ENCODE results near the gene EMC8.
"Not testable (repeated sequence)": the region's sequence is repeated elsewhere in the genome, so short reads cannot be mapped to it uniquely, and the experiment has no call there.

The EMC8 gene

DNA sequence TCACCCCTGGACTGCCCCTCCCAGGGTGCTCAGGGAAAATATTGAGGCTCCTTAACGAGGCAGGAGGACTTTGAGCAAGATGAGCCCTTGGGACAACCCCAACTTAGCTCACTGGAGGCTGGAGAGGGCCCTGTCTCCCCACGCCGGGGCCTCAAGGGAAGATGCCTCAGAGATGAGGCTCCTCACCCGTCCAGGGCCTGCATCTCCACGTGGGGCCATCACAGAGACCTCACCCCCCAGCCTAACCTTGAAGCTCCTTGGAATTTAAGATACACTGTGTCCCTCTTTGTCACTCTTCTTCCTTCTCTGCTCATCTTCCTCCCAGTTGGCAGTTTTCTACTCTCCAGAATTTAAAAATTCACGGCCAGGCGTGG, 11.4 kb upstream of the EMC8 start:
- no peak for TF ChIP-seq CTCF (IDR thresholded peaks at IDR 0.05)
- H3K4me3 ChIP-seq (ENCODE audit: low read depth, low read length): no peak overlapping the region
- H3K36me3 ChIP-seq (ENCODE audit: control insufficient read depth, insufficient read depth, low read length): no peaks in the 10 kb centered on the region
- H3K9me3 ChIP-seq (ENCODE audit: control insufficient read depth, low read length): no peaks in the 10 kb centered on the region
- no peaks in the 10 kb centered on the region for H3K79me2 ChIP-seq
- no peak overlapping the region for H3K9ac ChIP-seq
- H3K4me1 ChIP-seq: no peaks in the 10 kb centered on the region
- no peaks in the 10 kb centered on the region for H3K27me3 ChIP-seq (ENCODE audit: control insufficient read depth, insufficient read depth, low read length)
- no peak overlapping the region for H3K27ac ChIP-seq
- H3K4me2 ChIP-seq (ENCODE audit: low read length): no peak overlapping the region
- no peak overlapping the region for H2AFZ ChIP-seq

GRCh38 chr16:85810097-85810741, 10.9 kb upstream of the EMC8 start:
- H3K27ac ChIP-seq: no peak overlapping the region
- no peaks in the 10 kb centered on the region for H3K4me1 ChIP-seq
- H2AFZ ChIP-seq: no peak overlapping the region
- H3K36me3 ChIP-seq (ENCODE audit: control insufficient read depth, insufficient read depth, low read length): no peaks in the 10 kb centered on the region
- no peak overlapping the region for H3K4me2 ChIP-seq (ENCODE audit: low read length)
- H3K79me2 ChIP-seq: no peaks in the 10 kb centered on the region
- no peaks in the 10 kb centered on the region for H3K9me3 ChIP-seq (ENCODE audit: control insufficient read depth, low read length)
- no peaks in the 10 kb centered on the region for H3K27me3 ChIP-seq (ENCODE audit: control insufficient read depth, insufficient read depth, low read length)
- H3K4me3 ChIP-seq (ENCODE audit: low read depth, low read length): no peak overlapping the region
- no peak overlapping the region for H3K9ac ChIP-seq
- no peak for TF ChIP-seq CTCF (IDR thresholded peaks at IDR 0.05)

GRCh38 chr16:85809645-85810044, 10.3 kb upstream of the EMC8 start:
- Histone ChIP-seq H3K27ac (no peak overlapping the region), H3K9ac (no peak overlapping the region), H3K36me3 (ENCODE audit: control insufficient read depth, insufficient read depth, low read length) (no peaks in the 10 kb centered on the region), H3K4me1 (no peaks in the 10 kb centered on the region), H3K79me2 (no peaks in the 10 kb centered on the region), H2AFZ (no peak overlapping the region), H3K27me3 (ENCODE audit: control insufficient read depth, insufficient read depth, low read length) (no peaks in the 10 kb centered on the region), H3K4me2 (ENCODE audit: low read length) (no peak overlapping the region), H3K9me3 (ENCODE audit: control insufficient read depth, low read length) (no peaks in the 10 kb centered on the region), H3K4me3 (ENCODE audit: low read depth, low read length) (no peak overlapping the region)
- TF ChIP-seq CTCF (IDR thresholded peaks at IDR 0.05): no peak

DNA sequence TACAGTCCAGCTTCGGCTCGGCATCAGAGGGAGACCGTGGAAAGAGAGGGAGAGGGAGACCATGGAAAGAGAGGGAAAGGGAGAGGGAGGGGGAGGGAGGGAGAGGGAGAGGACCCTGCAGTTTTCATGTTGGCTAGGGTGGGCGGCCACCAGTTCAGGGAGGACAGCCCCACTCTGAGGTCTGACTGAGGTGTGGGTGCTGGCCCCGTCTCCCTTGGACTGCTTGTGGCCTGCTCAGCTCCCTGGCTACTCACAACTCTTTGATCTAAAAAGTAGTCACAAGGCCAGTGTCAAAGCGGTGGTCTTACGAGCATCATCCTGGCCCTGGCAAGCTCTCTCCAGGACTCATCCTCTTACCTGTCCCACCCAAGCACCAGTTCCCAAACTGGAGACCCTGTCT, 9.6 kb upstream of the EMC8 start:
- H3K4me2 ChIP-seq (ENCODE audit: low read length): no peak overlapping the region
- H3K4me1 ChIP-seq: no peaks in the 10 kb centered on the region
- no peaks in the 10 kb centered on the region for H3K9me3 ChIP-seq (ENCODE audit: control insufficient read depth, low read length)
- no peak overlapping the region for H3K27ac ChIP-seq
- H3K4me3 ChIP-seq (ENCODE audit: low read depth, low read length): no peak overlapping the region
- H2AFZ ChIP-seq: no peak overlapping the region
- no peaks in the 10 kb centered on the region for H3K27me3 ChIP-seq (ENCODE audit: control insufficient read depth, insufficient read depth, low read length)
- H3K79me2 ChIP-seq: no peaks in the 10 kb centered on the region
- TF ChIP-seq CTCF (IDR thresholded peaks at IDR 0.05): no peak
- no peak overlapping the region for H3K9ac ChIP-seq
- no peaks in the 10 kb centered on the region for H3K36me3 ChIP-seq (ENCODE audit: control insufficient read depth, insufficient read depth, low read length)

DNA sequence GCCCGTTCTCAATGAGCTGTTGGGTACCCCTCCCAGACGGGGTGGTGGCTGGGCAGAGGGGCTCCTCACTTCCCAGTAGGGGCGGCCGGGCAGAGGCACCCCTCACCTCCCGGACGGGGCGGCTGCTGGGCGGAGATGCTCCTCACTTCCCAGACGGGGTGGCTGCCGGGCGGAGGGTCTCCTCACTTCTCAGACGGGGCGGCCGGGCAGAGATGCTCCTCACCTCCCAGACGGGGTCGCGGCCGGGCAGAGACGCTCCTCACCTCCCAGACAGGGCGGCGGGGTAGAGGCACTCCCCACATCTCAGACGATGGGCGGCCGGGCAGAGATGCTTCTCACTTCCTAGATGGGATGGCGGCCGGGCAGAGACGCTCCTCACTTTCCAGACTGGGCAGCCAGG, 8.8 kb upstream of the EMC8 start:
- not testable (repeated sequence) for H3K79me2 ChIP-seq; H3K4me3 ChIP-seq (ENCODE audit: low read depth, low read length); H3K27me3 ChIP-seq (ENCODE audit: control insufficient read depth, insufficient read depth, low read length); H3K4me1 ChIP-seq; H3K9me3 ChIP-seq (ENCODE audit: control insufficient read depth, low read length); H3K27ac ChIP-seq; H2AFZ ChIP-seq; H3K4me2 ChIP-seq (ENCODE audit: low read length); H3K36me3 ChIP-seq (ENCODE audit: control insufficient read depth, insufficient read depth, low read length); H3K9ac ChIP-seq

DNA sequence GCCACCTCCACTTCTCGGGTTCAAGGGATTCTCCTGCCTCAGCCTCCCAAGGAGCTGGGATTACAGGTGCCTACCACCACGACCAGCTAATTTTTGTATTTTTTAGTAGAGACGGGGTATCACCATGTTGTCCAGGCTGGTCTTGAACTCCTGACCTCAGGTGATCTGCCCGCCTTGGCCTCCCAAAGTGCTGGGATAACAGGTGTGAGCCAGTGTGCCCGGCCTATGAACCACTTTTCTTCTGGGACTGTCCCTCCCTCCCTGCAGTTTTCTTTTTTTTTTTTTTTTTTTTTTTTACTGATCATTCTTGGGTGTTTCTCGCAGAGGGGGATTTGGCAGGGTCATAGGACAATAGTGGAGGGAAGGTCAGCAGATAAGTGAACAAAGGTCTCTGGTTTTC, 8.0 kb upstream of the EMC8 start:
- not testable (repeated sequence) for H3K79me2 ChIP-seq; H3K4me3 ChIP-seq (ENCODE audit: low read depth, low read length); H3K4me1 ChIP-seq; H2AFZ ChIP-seq; H3K9ac ChIP-seq; H3K9me3 ChIP-seq (ENCODE audit: control insufficient read depth, low read length); H3K27me3 ChIP-seq (ENCODE audit: control insufficient read depth, insufficient read depth, low read length); H3K4me2 ChIP-seq (ENCODE audit: low read length); H3K27ac ChIP-seq; H3K36me3 ChIP-seq (ENCODE audit: control insufficient read depth, insufficient read depth, low read length)
